ENCODE measurements around the gene SYNDIG1.

DNA sequence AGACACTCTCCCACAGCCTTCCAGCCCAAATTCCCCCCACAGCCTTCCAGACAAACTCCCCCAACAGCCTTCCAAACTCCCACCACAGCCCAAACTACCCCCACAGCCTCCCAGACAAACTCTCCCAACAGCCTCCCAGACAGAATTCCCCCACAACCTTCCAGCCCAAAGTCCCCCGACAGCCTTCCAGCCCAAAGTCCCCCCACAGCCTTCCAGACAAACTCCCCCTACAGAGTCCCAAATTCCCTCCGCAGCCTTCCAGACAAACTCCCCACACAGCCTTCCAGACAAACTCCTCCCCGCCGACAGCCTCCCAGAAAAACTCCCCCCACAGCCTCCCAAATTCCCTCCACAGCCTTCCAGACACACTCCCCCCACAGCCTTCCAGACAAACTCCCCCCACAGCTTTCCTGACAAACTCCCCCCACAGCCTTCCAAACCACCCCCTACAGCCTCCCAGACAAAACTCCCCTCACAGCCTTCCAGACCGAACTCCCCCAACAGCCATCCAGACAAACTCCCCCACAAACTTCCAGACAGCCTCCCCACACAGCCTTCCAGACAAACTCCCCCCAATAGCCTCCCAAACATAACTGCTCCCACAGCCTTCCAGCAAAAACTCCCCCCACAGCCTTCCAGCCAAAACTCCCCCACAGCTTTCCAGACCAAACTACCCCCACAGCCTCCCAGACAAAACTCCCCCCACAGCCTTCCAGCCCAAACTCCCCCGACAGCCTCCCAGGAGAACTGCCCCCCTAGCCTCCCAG is 38.0 kb upstream of the SYNDIG1 start:
- TF ChIP-seq, protein P1, sequence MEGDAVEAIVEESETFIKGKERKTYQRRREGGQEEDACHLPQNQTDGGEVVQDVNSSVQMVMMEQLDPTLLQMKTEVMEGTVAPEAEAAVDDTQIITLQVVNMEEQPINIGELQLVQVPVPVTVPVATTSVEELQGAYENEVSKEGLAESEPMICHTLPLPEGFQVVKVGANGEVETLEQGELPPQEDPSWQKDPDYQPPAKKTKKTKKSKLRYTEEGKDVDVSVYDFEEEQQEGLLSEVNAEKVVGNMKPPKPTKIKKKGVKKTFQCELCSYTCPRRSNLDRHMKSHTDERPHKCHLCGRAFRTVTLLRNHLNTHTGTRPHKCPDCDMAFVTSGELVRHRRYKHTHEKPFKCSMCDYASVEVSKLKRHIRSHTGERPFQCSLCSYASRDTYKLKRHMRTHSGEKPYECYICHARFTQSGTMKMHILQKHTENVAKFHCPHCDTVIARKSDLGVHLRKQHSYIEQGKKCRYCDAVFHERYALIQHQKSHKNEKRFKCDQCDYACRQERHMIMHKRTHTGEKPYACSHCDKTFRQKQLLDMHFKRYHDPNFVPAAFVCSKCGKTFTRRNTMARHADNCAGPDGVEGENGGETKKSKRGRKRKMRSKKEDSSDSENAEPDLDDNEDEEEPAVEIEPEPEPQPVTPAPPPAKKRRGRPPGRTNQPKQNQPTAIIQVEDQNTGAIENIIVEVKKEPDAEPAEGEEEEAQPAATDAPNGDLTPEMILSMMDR (IDR thresholded peaks at IDR 0.05) = no peak
- TF ChIP-seq POLR2A (IDR thresholded peaks at IDR 0.05) = no peak
